HFFc6 (cell line): ENCODE measurements around the gene SLC27A5. TPM values are rescaled to one million over a fixed set of nuclear protein-coding genes. Genes with fewer than 3 reads are reported as not detected.
A peak's percentile ranks its signal among the peaks of the same experiment; 100 is the strongest.

Source experiments
- DNase-seq: peaks from one replicate; pipeline ENCODE4 v3.0.0-alpha.2; 2018
- H3K27ac Mint-ChIP-seq: 2 replicates; pipeline ENCODE4 v1.8.0; 2020; ENCODE audit warnings: mild to moderate bottlenecking, mixed read lengths
- H3K27me3 Mint-ChIP-seq: 2 replicates; pipeline ENCODE4 v1.8.0; 2021; ENCODE audit warnings: mild to moderate bottlenecking, moderate library complexity, mixed read lengths; ENCODE audit not compliant: insufficient read depth
- H3K36me3 Mint-ChIP-seq: 2 replicates; pipeline ENCODE4 v1.8.0; 2021; ENCODE audit warnings: low read depth, mixed read lengths
- H3K4me1 Mint-ChIP-seq: 2 replicates; pipeline ENCODE4 v1.8.0; 2020; ENCODE audit warnings: low read depth, mixed read lengths
- H3K4me3 Mint-ChIP-seq: 2 replicates; pipeline ENCODE4 v1.8.0; 2020; ENCODE audit warnings: mild to moderate bottlenecking, moderate library complexity, mixed read lengths
- H3K9me3 Mint-ChIP-seq: 2 replicates; pipeline ENCODE4 v1.8.0; 2020; ENCODE audit warnings: mild to moderate bottlenecking, mixed read lengths
- CTCF ChIP-seq: fragments of 200-600 bp; sonication (generic); IDR thresholded peaks from 2 replicates; pipeline ENCODE4 v1.5.0; 2021; ENCODE audit warnings: antibody characterized with exemption, mild to moderate bottlenecking
- total RNA-seq, 6 experiments: library from RNA; stranded (reverse); fragmentation: NEBNext Ultra II Directional; extraction: Animal tissue kit (Norgen Biotek cat#: 25700); gene quantifications; 2 replicates in 1 of 6; 3 replicates in 5 of 6; pipeline ENCODE4 v1.2.3, GENCODE V29; 2021

Gene SLC27A5
- total RNA-seq, 6 experiments from 2014 or later, result 2.0 to 5.7 (median 2.6) TPM

- peak; percentile 12; the same call in 1 of the 2 replicates for TF ChIP-seq CTCF
- Mint-ChIP-seq H3K4me3 (no peak overlapping the region; the same call in 1 of the 2 replicates), H3K36me3 (no peaks in the 10 kb centered on the region; the same call in 1 of the 2 replicates), H3K27me3 (no peaks in the 10 kb centered on the region; the same call in 1 of the 2 replicates), H3K4me1 (peaks cover 35% of the 10 kb centered on the region), H3K9me3 (no peaks in the 10 kb centered on the region), H3K27ac (no peak overlapping the region)
- no peak for DNase-seq
Observed at GRCh38 chr19:58469241-58470013, 42.4 kb downstream of the SLC27A5 start.

- no peak for DNase-seq
Observed at GRCh38 chr19:58468216-58468839, 43.5 kb downstream of the SLC27A5 start.

GRCh38 chr19:58466760-58467589, 44.8 kb downstream of the SLC27A5 start, which contains the start of gene ZNF324:
TSS of gene ZNF324 (plus strand) at chr19:58467080. CDS start at chr19:58469186, 2,106 bp downstream.
- Mint-ChIP-seq H3K4me1 (peaks cover 26% of the 10 kb centered on the region), H3K4me3 (peak within 1 kb of the TSS; percentile 90), H3K27me3 (no peaks in the 10 kb centered on the region; the same call in 1 of the 2 replicates), H3K36me3 (no peaks in the 10 kb centered on the region; the same call in 1 of the 2 replicates), H3K9me3 (no peaks in the 10 kb centered on the region), H3K27ac (peak within 1 kb of the TSS; percentile 59)
- peak; percentile 95 for DNase-seq
- TF ChIP-seq CTCF, result no peak

More at GRCh38 chr19:58468216-58468839, 43.5 kb downstream of the SLC27A5 start:
- Mint-ChIP-seq H3K9me3 (no peaks in the 10 kb centered on the region), H3K27me3 (no peaks in the 10 kb centered on the region; the same call in 1 of the 2 replicates), H3K4me1 (peaks cover 26% of the 10 kb centered on the region), H3K36me3 (no peaks in the 10 kb centered on the region; the same call in 1 of the 2 replicates), H3K27ac (peak overlapping the region; percentile 63), H3K4me3 (peak overlapping the region; percentile 90)
- no peak for TF ChIP-seq CTCF

GRCh38 chr19:58466089-58466759, 45.6 kb downstream of the SLC27A5 start:
- no peak for TF ChIP-seq CTCF
- no peaks in the 10 kb centered on the region for H3K9me3 Mint-ChIP-seq
- peak overlapping the region; percentile 59; the same call in 1 of the 2 replicates for H3K27ac Mint-ChIP-seq
- no peak for DNase-seq
- H3K4me1 Mint-ChIP-seq, result peaks cover 26% of the 10 kb centered on the region
- H3K4me3 Mint-ChIP-seq, result peak overlapping the region; percentile 90
- H3K27me3 Mint-ChIP-seq, result no peaks in the 10 kb centered on the region; the same call in 1 of the 2 replicates
- H3K36me3 Mint-ChIP-seq, result no peaks in the 10 kb centered on the region; the same call in 1 of the 2 replicates

GRCh38 chr19:58460039-58460438, 51.8 kb downstream of the SLC27A5 start:
- no peak overlapping the region for H3K4me3 Mint-ChIP-seq
- TF ChIP-seq CTCF, result no peak
- no peaks in the 10 kb centered on the region for H3K4me1 Mint-ChIP-seq
- no peaks in the 10 kb centered on the region for H3K9me3 Mint-ChIP-seq
- H3K27me3 Mint-ChIP-seq, result no peaks in the 10 kb centered on the region
- peaks cover 14% of the 10 kb centered on the region for H3K36me3 Mint-ChIP-seq
- DNase-seq, result no peak
- H3K27ac Mint-ChIP-seq, result no peak overlapping the region
